ENCODE measurements around the gene NGRN.
A peak's percentile ranks its signal among the peaks of the same experiment; 100 is the strongest.

NGRN gene

DNA sequence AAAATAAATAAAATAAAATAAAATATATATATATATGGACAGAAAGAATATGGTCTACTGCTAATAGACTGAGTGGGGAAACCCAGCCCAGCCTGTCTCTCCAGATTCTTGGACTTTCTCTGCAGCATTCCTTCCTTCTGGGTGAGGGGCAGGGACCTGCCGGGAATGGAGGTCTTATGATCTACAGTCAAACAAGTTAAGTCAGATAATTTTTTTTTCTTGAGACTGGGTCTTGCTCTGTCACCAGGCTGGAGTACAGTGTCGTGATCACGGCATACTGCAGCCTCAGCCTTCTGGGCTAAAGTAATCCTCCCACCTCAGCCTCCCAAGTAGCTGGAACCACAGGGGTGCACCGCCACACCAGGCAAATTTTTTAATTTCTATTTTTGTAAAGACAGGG is 53.1 kb downstream of the NGRN start:
- DNase-seq (ENCODE audit: low spot score) = no peak

- DNase-seq (ENCODE audit: low spot score) = peak; percentile 94
These were observed 54.8 kb downstream of the NGRN start for GRCh38 chr15:90320062-90320884.

DNA sequence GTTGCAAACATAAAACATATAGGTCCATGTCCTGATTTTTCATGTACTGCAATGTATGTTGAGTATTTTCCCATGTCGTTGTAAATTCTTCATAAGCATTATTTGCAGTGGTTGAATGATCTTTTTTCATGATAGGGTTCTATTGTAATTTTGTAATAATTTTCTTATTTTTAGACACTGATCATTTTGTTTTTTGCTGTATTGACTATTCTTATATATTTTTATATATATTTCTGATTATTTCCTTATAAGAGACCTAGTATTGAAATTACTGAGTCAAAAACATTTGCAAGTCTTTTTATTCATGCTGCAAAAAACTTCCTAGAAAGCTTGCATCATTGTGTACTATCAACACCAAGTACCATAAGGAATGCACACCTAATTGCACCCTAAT is 55.4 kb downstream of the NGRN start:
- no peak for DNase-seq (ENCODE audit: low spot score)

Measured in RKO (cell line).